HepG2 (cell line): ENCODE data around the gene GNAI2. TPM values are rescaled to one million over a fixed set of nuclear protein-coding genes. Genes with fewer than 3 reads are reported as not detected.

ENCODE experiments used
- HES4 ChIP-seq: sonication (generic); formaldehyde crosslinking; IDR thresholded peaks from 2 replicates; pipeline ENCODE4 v1.9.0; 2021; ENCODE audit warnings: mild to moderate bottlenecking, missing genetic modification reagents, borderline replicate concordance
- HNRNPK ChIP-seq: fragments of 200-400 bp; formaldehyde crosslinking; IDR thresholded peaks from 2 replicates; pipeline ENCODE4 v1.6.1; 2018; ENCODE audit warnings: low read length, low read depth, moderate library complexity, mild to moderate bottlenecking; ENCODE audit not compliant: poor library complexity, severe bottlenecking
- HNRNPL ChIP-seq: fragments of 200-400 bp; formaldehyde crosslinking; IDR thresholded peaks from 2 replicates; pipeline ENCODE4 v1.6.1; 2017; ENCODE audit warnings: mild to moderate bottlenecking, low read depth, low read length
- HNRNPLL ChIP-seq: fragments of 200-400 bp; formaldehyde crosslinking; IDR thresholded peaks from 2 replicates; pipeline ENCODE4 v1.6.1; 2017; ENCODE audit warnings: mild to moderate bottlenecking, low read depth, low read length; ENCODE audit not compliant: poor library complexity, severe bottlenecking
- HOMEZ ChIP-seq: IDR thresholded peaks from 2 replicates; pipeline ENCODE4 v1.6.1; 2016; ENCODE audit warnings: low read depth
- RAD21 ChIP-seq: fragments of 450-650 bp; formaldehyde crosslinking; IDR thresholded peaks from 2 replicates; pipeline ENCODE4 v1.5.0; 2020; ENCODE audit warnings: mild to moderate bottlenecking
- SALL2 ChIP-seq: sonication (generic); formaldehyde crosslinking; IDR thresholded peaks from 2 replicates; pipeline ENCODE4 v1.8.1; 2023; ENCODE audit warnings: mild to moderate bottlenecking, missing genetic modification reagents, inconsistent platforms
- SIX4 ChIP-seq: sonication (generic); formaldehyde crosslinking; IDR thresholded peaks from 2 replicates; pipeline ENCODE4 v1.4.0; 2020; ENCODE audit warnings: missing genetic modification reagents
- SP2 ChIP-seq: sonication (generic); formaldehyde crosslinking; IDR thresholded peaks from 2 replicates; pipeline ENCODE4 v1.5.1; 2020; ENCODE audit warnings: mild to moderate bottlenecking, missing genetic modification reagents
- YY1 ChIP-seq: IDR thresholded peaks from 2 replicates; pipeline ENCODE4 v1.6.1; 2011; ENCODE audit warnings: low read length, low read depth, moderate library complexity, mild to moderate bottlenecking; ENCODE audit not compliant: insufficient read depth, insufficient replicate concordance
- ZBED4 ChIP-seq: sonication (generic); formaldehyde crosslinking; IDR thresholded peaks from 2 replicates; pipeline ENCODE4 v1.4.0; 2020; ENCODE audit warnings: missing genetic modification reagents, borderline replicate concordance
- ZBTB25 ChIP-seq: IDR thresholded peaks from 2 replicates; pipeline ENCODE4 v1.6.1; 2018; ENCODE audit warnings: missing genetic modification reagents
- ZBTB43 ChIP-seq: sonication (generic); formaldehyde crosslinking; conservative IDR thresholded peaks from 2 replicates; pipeline ENCODE4 v1.4.0; 2020; ENCODE audit warnings: missing genetic modification reagents
- ZFP36L2 ChIP-seq: sonication (generic); formaldehyde crosslinking; IDR thresholded peaks from 2 replicates; pipeline ENCODE4 v1.4.0; 2020; ENCODE audit warnings: missing genetic modification reagents
- ZNF121 ChIP-seq: sonication (generic); formaldehyde crosslinking; IDR thresholded peaks from 2 replicates; pipeline ENCODE4 v1.5.0; 2020; ENCODE audit warnings: mild to moderate bottlenecking, missing genetic modification reagents
- ZNF331 ChIP-seq: sonication (generic); formaldehyde crosslinking; IDR thresholded peaks from 2 replicates; pipeline ENCODE4 v1.4.0; 2020; ENCODE audit warnings: missing genetic modification reagents
- ZNF354B ChIP-seq: sonication (generic); formaldehyde crosslinking; IDR thresholded peaks from 2 replicates; pipeline ENCODE4 v1.8.0; 2022; ENCODE audit warnings: mild to moderate bottlenecking, missing genetic modification reagents
- ZNF558 ChIP-seq: sonication (generic); formaldehyde crosslinking; IDR thresholded peaks from 2 replicates; pipeline ENCODE4 v1.9.0; 2022; ENCODE audit warnings: mild to moderate bottlenecking, missing genetic modification reagents, borderline replicate concordance
- ZNF883 ChIP-seq: sonication (generic); formaldehyde crosslinking; IDR thresholded peaks from 2 replicates; pipeline ENCODE4 v1.5.1; 2020; ENCODE audit warnings: mild to moderate bottlenecking, missing genetic modification reagents; ENCODE audit errors: not compliant biosample characterization
- polyA plus RNA-seq, 8 experiments: library from polyadenylated mRNA; depleted of rRNA in 3 of 8; stranded (reverse) in 7 of 8; unstranded in 1 of 8; fragments of >200 nt; fragmentation: Illumina TruSeq in 4 of 8; extraction: Trizol in 4 of 8; gene quantifications; 2 replicates each; pipeline versions ENCODE4 v1.2.1 to v1.2.3, GENCODE V29; 2011 to 2016; ENCODE audit warnings: low read depth in 4 of 8, missing spikeins in 1 of 8, mixed read lengths in 1 of 8; ENCODE audit not compliant: insufficient read depth in 1 of 8
- total RNA-seq, 5 experiments: library from RNA; depleted of rRNA; stranded (reverse); fragments of >200 nt; fragmentation: Illumina TruSeq; extraction: Trizol; gene quantifications; 2 replicates each; pipeline ENCODE4 v1.2.3, GENCODE V29; 2016; ENCODE audit warnings: low read depth in 1 of 5

Gene GNAI2
- total and polyA plus RNA-seq, 2 of the 13 experiments (the other 11 are each of a cell fraction or from before 2014, with no cell fraction given), result 51.1 to 66.2 TPM

GRCh38 chr3:50303013-50303815 lies 67.2 kb downstream of the GNAI2 start, which contains the start of gene HYAL1 (continued):
- no peak; the same call in 1 of the 2 replicates for TF ChIP-seq SALL2 (CRISPR knock-in tag)
- TF ChIP-seq RAD21 (CRISPR knock-in tag), result peak; percentile 86
- TF ChIP-seq ZNF121, result peak; percentile 12; the same call in 1 of the 2 replicates
- TF ChIP-seq HES4 (CRISPR knock-in tag), result peak; percentile 80; the same call in 1 of the 2 replicates
- TF ChIP-seq HNRNPK, result no peak
- TF ChIP-seq ZNF354B, result no peak
- TF ChIP-seq ZBTB25, result peak; percentile 48; the same call in 1 of the 2 replicates
- no peak for TF ChIP-seq ZFP36L2
- TF ChIP-seq YY1, result peak; percentile 34
- peak; percentile 34; the same call in 1 of the 2 replicates for TF ChIP-seq ZNF331
- TF ChIP-seq HNRNPL, result peak; percentile 78; the same call in 1 of the 2 replicates
- TF ChIP-seq HNRNPLL, result peak; percentile 34
- no peak for TF ChIP-seq SIX4 (CRISPR knock-in tag)
- TF ChIP-seq SP2, result no peak
- peak; percentile 20; the same call in 1 of the 2 replicates for TF ChIP-seq HOMEZ (CRISPR knock-in tag)
- TF ChIP-seq ZNF558 (CRISPR knock-in tag), result no peak
- no peak for TF ChIP-seq ZBTB43 (CRISPR knock-in tag)
- TF ChIP-seq ZNF883 (CRISPR knock-in tag), result peak; percentile 59
- TF ChIP-seq ZBED4, result no peak
